ENCODE results near the gene DCUN1D1.

The DCUN1D1 gene

GRCh38 chr3:182937293-182938051 lies 42.9 kb downstream of the DCUN1D1 start:
- DNase-seq (ENCODE audit: low read depth in 2 of 2, low spot score in 1 of 2) = no peak

DNA sequence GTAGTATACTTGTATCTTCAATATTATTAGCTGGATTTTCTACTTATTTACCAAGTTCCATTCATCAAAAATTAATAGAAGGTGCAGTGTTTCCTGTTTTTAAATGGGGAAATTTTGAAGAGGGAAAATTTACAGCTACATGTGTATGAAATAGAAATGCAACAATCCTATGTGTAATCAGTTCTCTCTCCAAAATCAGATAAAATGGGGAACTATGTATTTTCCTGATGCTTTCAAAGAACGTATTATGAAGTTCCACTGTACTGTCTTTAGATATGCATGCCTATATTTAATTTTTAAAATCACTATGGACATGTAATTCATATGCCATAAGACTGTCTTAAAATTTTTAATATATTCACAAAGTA lies 43.4 kb downstream of the DCUN1D1 start:
- no peak for DNase-seq (ENCODE audit: low read depth in 2 of 2, low spot score in 1 of 2)

DNA sequence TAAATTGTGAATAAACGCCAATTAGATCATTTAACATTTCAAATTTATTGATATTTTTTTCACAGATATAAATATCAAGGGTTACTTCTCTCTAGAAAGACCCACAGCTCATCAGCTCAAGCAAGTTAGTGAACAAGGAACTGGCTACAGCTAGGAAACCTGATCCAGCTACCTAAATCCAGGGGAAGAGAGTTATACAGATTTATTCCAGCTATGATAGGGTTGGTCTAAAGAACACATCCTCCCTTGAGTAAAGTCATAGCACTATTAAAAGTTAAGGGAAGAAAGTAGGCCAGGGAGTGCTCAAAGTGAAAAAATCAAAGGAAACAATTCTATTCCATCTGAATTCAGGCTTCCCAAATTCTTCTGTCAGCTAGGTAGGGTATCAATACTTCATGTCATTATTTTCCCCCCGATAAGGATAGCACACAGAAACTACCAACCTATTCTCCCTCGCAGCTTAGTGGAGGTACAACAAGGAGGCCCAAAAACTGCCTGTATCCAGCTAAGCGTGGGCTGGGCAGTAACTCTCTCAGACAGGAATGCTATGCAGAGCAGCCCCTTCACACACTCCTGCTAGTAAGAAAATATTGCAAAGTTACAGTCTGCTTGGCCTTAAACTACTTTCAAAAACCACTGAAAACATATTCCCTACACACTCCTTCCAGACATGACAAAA lies 44.0 kb downstream of the DCUN1D1 start:
- DNase-seq (ENCODE audit: low read depth in 2 of 2, low spot score in 1 of 2) = no peak

DNA sequence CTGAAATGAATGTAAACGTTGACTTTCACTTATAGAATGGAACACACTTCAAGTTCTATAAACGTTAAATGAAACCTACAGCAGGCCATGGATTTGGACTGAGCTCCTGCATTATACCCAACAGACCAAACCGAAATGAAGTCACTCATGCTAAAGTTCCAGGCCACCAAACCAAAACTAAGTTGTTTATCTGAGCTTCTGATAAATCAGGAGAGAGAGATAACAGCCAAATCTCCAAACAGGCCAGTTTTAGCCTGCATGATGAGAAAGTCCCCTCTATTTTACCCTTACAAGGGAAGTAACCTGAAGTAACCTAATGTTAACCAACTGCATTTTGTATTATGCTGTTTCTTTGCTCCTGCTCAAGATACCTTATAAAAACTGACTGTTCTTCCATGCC lies 44.5 kb downstream of the DCUN1D1 start:
- DNase-seq (ENCODE audit: low read depth in 2 of 2, low spot score in 1 of 2) = no peak

GRCh38 chr3:182925944-182926337 lies 54.4 kb downstream of the DCUN1D1 start:
- no peak for DNase-seq (ENCODE audit: low read depth in 2 of 2, low spot score in 1 of 2)

DNA sequence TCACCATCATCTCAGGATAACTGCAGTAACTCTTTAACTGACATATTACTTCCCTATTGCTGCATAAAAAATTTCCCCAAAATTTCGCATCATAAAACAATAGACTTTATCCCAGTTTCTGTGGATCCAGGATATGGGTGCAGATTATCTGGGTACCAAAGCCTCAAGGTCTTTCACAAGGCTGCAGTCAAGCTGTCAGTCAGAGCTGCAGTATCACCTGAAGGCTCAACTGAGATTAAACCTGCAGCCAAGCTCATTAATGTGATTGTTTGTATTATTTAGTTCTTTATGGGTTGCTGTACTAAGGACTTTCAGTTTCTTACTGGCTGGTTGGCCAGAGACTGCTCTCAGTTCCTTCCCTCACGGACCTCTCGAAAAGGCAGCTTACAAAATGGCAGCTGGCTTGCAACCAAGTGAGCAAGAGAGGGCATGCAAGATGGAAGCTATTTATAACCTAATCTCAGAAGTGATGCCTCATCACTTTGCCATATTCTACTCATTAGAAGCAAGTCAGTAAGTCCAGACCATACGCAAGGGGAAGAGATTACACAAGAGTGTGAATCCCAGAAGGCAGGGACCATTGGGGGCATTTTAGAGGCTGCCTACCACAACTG lies 54.9 kb downstream of the DCUN1D1 start:
- no peak for DNase-seq (ENCODE audit: low read depth in 2 of 2, low spot score in 1 of 2)

DNA sequence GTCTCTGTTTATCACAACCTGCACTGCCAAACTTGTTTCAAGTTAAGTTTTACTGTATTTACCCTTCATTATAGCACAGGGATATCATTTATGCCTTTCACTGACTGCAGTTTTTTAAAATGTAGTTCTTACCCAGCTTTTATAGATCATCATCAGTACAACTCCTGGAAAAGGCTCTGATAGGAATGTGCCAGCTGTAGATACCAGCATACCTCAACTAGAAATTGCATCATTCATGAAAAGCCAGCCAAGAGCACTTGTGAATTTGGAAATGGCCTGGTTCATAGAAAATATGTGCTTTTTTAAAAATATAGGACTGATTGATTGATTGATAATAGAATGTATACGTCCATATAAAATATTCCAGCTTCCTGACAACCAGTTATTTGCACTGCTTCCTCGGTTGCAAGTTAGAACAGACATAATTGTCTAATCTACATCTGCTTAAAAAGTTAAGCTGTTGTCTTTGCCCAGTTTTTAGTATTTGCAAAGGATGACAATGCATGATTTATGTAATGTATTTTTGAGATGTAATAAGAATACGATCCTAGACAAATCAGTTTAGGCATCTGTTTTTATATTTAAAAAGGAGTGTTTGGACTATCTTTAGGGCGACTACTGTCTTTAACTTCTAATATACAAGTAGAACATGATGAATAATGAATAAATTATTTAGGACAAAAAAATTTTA lies 58.5 kb downstream of the DCUN1D1 start:
- DNase-seq (ENCODE audit: low read depth in 2 of 2, low spot score in 1 of 2) = no peak

DNA sequence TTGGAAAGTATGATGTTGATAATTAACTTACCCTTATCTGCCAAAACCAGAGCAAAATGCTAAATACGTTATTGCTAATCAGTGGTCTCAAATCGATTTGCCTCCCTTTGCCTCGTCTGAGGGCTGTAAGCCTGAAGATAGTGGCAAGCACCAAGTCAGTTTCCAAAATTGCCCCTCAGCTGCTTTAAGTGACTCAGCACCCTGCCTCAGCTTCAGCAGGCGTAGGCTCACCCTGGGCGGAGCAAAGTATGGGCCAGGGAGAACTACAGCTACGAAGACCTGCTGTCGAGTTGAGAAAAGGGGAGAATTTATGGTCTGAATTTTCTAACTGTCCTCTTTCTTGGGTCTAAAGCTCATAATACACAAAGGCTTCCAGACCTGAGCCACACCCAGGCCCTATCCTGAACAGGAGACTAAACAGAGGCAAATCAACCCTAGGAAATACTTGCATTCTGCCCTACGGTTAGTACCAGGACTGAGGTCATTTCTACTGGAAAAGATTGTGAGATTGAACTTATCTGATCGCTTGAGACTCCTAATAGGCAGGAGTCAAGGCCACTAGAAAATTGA lies 59.7 kb downstream of the DCUN1D1 start:
- DNase-seq (ENCODE audit: low read depth in 2 of 2, low spot score in 1 of 2) = no peak

- no peak for DNase-seq (ENCODE audit: low read depth in 2 of 2, low spot score in 1 of 2)
These were observed 60.4 kb downstream of the DCUN1D1 start for GRCh38 chr3:182919866-182920357.

DNA sequence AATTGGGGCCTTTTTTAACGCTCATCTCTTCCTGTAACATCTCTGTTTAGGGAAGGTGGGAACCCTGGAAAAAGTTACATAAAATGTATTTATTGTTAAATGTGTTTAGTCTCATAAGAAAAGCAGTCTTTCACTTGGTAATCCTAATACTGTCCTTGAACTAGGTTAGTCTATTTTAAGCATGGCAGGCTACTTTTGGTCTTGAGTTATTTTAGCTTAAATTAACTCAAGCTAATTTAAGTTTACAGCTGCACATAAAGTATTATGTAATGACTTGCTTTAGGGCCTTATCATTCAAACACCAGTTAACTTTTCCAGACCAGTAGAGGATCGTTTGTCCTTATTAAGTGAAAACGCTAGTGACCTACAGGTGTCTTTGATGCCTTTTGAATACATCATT lies 63.2 kb downstream of the DCUN1D1 start:
- DNase-seq (ENCODE audit: low read depth in 2 of 2, low spot score in 1 of 2) = no peak

DNA sequence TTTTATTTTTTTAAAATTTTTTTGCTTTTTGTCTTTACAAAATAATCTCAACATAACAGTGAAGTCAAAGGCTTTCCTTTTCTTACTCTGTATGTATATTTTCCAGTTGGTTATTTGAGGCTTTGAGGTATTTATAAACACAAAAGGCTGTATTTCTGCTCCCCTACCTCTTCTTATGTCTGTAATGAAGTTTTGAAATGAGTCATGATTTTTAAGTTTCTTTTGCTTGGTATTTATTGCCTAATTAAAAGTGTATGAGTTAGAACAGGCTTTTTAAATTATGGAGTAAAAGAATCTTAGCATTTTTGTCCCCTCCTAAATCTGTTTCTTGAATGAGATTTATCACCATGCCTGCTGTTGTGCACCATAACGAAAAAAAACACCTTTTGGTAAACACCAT lies 66.0 kb downstream of the DCUN1D1 start:
- no peak for DNase-seq (ENCODE audit: low read depth in 2 of 2, low spot score in 1 of 2)

DNA sequence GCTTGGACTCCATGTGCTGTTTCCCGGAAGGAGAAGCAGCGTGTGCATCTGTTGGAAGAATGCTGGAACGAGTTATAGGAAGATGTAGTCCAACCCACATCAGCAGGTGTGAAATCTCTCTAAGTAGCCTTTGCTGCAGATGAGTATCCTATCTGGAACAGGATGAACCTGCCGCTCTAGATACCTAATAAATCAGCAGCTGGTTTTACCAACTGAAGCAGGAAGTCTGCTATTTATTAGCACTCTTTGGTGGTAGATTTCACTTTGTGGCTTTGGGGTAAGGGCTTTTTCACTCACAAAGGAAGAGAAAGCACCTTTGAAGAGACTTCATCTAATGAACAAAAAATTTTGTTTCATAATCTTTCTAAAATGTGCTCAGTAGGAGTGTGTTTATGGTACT lies 66.4 kb downstream of the DCUN1D1 start:
- no peak for DNase-seq (ENCODE audit: low read depth in 2 of 2, low spot score in 1 of 2)

- no peak for DNase-seq (ENCODE audit: low read depth in 2 of 2, low spot score in 1 of 2)
These were observed 67.9 kb downstream of the DCUN1D1 start for GRCh38 chr3:182912474-182912873.

DNA sequence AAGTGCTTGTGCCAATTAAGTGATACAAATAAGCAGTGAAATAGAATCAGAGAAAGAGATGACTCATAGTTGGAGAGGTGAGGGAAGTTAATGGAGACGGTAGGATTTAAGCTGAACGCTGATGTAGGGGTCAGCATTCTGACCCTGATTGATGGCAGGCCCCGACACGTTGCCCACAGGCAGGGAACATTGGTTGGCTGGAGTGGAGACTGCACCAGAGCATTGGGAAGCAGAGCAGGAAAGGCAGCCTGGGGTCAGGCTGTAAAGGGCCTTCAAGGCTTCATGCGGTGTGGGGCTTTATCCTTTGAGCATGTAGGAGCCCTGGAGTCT lies 68.6 kb downstream of the DCUN1D1 start:
- DNase-seq (ENCODE audit: low read depth in 2 of 2, low spot score in 1 of 2) = no peak

- DNase-seq (ENCODE audit: low read depth in 2 of 2, low spot score in 1 of 2) = no peak
These were observed 69.2 kb downstream of the DCUN1D1 start for GRCh38 chr3:182910936-182911781.

GRCh38 chr3:182909318-182910040 lies 70.9 kb downstream of the DCUN1D1 start:
- DNase-seq (ENCODE audit: low read depth in 2 of 2, low spot score in 1 of 2) = no peak

- no peak for DNase-seq (ENCODE audit: low read depth in 2 of 2, low spot score in 1 of 2)
These were observed 71.9 kb downstream of the DCUN1D1 start for GRCh38 chr3:182908471-182908870.

- no peak for DNase-seq (ENCODE audit: low read depth in 2 of 2, low spot score in 1 of 2)
These were observed 74.3 kb downstream of the DCUN1D1 start for GRCh38 chr3:182906036-182906435.

- DNase-seq (ENCODE audit: low read depth in 2 of 2, low spot score in 1 of 2) = no peak
These were observed 74.7 kb downstream of the DCUN1D1 start for GRCh38 chr3:182905623-182906022.

DNA sequence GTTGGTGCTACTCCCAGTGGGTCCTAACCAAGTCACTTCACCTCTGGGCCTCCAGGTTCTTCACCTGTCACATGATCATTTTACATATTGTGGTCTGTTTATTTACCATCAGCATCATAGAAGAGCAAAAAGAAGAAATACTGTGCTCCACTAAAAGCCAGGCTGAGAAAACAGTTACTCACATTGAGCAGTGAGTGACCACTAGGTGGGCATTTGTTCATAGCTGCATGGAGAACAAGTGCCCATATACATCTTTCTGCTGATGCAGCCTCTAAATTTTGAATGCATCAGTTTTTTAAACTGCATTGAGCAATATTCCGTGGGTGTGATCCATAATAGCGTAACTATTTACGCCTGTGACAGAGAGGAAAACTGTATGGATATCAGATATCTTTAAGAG lies 76.2 kb downstream of the DCUN1D1 start:
- no peak for DNase-seq (ENCODE audit: low read depth in 2 of 2, low spot score in 1 of 2)
